ENCODE data around the gene C10orf62.

Gene C10orf62

DNA sequence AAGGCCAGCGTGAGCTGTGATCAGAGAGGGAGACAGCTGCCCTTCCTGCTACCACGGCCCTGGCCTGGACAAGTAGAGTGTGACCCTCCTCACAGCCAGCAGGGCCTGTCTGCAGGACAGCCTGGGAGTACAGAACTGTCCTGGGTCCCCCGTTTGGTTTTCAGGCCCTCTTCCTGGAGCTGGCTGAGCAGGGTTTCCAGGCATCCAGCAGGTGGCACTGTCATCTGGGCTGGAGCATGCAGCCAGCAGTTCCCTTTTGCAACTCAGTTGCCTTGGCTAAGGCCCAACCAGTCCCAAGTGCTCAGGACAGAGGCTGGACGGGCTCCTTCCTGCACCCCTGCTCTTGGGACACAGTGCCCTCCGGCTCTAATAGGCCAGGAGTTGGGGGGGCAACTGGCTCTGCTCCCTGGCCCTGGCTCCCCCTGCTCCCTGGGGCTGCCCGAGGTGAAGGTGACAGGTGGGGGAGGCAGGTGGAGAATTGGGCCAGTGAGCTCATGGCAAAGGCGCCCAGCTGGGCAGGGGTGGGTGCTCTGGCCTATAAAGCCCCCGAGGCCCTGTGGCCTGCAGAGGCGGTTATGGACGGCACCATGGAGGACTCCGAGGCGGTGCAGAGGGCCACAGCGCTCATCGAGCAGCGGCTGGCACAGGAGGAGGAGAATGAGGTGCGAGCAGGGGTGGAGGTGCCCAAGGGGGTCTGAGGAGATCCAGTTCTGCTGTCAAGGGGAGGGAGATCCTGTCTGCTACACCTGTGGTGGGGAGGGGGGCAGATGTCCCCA lies 17.1 kb upstream of the C10orf62 start, which contains the start of gene ANKRD2:
Gene ANKRD2, plus strand, starts transcription at position 566 of the 776 bp plus-strand sequence. Its CDS starts 10 bp downstream, at position 576.
- H3K27me3 ChIP-seq (ENCODE audit: insufficient read depth, poor library complexity, severe bottlenecking): no peaks in the 10 kb centered on the region
- no peak for TF ChIP-seq POLR2AphosphoS5 (IDR thresholded peaks at IDR 0.05; ENCODE audit: low read depth)
- TF ChIP-seq, protein P1, sequence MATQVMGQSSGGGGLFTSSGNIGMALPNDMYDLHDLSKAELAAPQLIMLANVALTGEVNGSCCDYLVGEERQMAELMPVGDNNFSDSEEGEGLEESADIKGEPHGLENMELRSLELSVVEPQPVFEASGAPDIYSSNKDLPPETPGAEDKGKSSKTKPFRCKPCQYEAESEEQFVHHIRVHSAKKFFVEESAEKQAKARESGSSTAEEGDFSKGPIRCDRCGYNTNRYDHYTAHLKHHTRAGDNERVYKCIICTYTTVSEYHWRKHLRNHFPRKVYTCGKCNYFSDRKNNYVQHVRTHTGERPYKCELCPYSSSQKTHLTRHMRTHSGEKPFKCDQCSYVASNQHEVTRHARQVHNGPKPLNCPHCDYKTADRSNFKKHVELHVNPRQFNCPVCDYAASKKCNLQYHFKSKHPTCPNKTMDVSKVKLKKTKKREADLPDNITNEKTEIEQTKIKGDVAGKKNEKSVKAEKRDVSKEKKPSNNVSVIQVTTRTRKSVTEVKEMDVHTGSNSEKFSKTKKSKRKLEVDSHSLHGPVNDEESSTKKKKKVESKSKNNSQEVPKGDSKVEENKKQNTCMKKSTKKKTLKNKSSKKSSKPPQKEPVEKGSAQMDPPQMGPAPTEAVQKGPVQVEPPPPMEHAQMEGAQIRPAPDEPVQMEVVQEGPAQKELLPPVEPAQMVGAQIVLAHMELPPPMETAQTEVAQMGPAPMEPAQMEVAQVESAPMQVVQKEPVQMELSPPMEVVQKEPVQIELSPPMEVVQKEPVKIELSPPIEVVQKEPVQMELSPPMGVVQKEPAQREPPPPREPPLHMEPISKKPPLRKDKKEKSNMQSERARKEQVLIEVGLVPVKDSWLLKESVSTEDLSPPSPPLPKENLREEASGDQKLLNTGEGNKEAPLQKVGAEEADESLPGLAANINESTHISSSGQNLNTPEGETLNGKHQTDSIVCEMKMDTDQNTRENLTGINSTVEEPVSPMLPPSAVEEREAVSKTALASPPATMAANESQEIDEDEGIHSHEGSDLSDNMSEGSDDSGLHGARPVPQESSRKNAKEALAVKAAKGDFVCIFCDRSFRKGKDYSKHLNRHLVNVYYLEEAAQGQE (IDR thresholded peaks at IDR 0.05; ENCODE audit: insufficient replicate concordance, low read depth): no peak
- TF ChIP-seq, protein P2, sequence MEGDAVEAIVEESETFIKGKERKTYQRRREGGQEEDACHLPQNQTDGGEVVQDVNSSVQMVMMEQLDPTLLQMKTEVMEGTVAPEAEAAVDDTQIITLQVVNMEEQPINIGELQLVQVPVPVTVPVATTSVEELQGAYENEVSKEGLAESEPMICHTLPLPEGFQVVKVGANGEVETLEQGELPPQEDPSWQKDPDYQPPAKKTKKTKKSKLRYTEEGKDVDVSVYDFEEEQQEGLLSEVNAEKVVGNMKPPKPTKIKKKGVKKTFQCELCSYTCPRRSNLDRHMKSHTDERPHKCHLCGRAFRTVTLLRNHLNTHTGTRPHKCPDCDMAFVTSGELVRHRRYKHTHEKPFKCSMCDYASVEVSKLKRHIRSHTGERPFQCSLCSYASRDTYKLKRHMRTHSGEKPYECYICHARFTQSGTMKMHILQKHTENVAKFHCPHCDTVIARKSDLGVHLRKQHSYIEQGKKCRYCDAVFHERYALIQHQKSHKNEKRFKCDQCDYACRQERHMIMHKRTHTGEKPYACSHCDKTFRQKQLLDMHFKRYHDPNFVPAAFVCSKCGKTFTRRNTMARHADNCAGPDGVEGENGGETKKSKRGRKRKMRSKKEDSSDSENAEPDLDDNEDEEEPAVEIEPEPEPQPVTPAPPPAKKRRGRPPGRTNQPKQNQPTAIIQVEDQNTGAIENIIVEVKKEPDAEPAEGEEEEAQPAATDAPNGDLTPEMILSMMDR (IDR thresholded peaks at IDR 0.05; ENCODE audit: insufficient read depth, low read length): peak; percentile 99
- peak; percentile 64 for TF ChIP-seq SPI1 (IDR thresholded peaks at IDR 0.05; ENCODE audit: borderline replicate concordance, low read depth)
- TF ChIP-seq GABPA (IDR thresholded peaks at IDR 0.05; ENCODE audit: low read depth): no peak
- peak; percentile 61 to 80 for DNase-seq (ENCODE audit: low read depth in 1 of 2, low spot score in 1 of 2)
- no peak within 1 kb of the TSS for H3K4me3 ChIP-seq (replicated peaks; ENCODE audit: insufficient read depth, low read length)
- no peak within 1 kb of the TSS for H3K27ac ChIP-seq (replicated peaks)

DNA sequence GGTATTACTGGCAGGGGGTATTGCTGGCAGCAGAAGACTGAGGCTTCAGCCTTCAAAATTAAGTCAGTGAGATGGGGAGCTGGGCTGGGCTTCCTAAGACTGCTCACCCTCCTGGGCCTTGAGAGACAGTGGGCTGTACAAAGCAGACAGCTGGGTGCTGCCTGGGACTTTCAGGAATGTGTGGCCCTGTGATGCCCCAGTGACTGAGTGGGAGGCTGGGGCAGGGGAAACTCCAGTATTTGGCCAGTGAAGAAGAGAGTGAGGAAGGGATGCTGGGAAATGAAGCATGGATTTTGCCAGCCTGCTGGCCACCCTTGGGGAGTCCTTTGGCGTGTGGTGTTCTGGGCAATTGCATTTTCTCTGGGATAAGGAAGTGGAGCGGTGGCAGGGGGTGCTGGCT lies 16.5 kb upstream of the C10orf62 start:
- no peak for DNase-seq (ENCODE audit: low read depth in 1 of 2, low spot score in 1 of 2)
- Histone ChIP-seq H3K4me3 (replicated peaks; ENCODE audit: insufficient read depth, low read length) (no peak overlapping the region), H3K27ac (replicated peaks) (no peak overlapping the region), H3K27me3 (ENCODE audit: insufficient read depth, poor library complexity, severe bottlenecking) (no peaks in the 10 kb centered on the region)
- TF ChIP-seq, protein P1 (IDR thresholded peaks at IDR 0.05; ENCODE audit: insufficient replicate concordance, low read depth): no peak
- TF ChIP-seq, protein P2 (IDR thresholded peaks at IDR 0.05; ENCODE audit: insufficient read depth, low read length): no peak
- no peak for TF ChIP-seq POLR2AphosphoS5 (IDR thresholded peaks at IDR 0.05; ENCODE audit: low read depth)
- TF ChIP-seq GABPA (IDR thresholded peaks at IDR 0.05; ENCODE audit: low read depth): no peak
- no peak for TF ChIP-seq SPI1 (IDR thresholded peaks at IDR 0.05; ENCODE audit: borderline replicate concordance, low read depth)

DNA sequence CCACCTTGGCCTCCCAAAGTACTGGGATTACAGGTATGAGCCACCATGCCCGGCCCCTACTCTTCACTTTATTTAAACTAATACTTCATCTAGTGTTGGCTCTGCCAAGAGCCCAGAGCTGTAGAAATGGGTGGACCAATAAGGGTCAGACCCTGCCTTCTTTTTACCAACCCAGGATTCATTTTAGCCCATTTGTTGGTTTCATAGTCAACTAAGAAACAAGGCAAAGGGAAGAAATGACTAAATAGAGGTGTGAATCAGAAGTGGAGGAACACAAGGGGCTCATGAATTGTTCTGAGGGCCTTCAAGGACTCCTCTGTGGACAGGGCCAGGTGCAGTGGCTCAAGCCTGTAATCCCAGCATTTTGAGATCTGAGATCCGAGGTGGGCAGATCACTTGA lies 15.8 kb upstream of the C10orf62 start:
- DNase-seq (ENCODE audit: low read depth in 1 of 2, low spot score in 1 of 2): no peak
- Histone ChIP-seq H3K27ac (replicated peaks) (no peak overlapping the region), H3K4me3 (replicated peaks; ENCODE audit: insufficient read depth, low read length) (no peak overlapping the region), H3K27me3 (ENCODE audit: insufficient read depth, poor library complexity, severe bottlenecking) (no peaks in the 10 kb centered on the region)
- TF ChIP-seq, protein P1 (IDR thresholded peaks at IDR 0.05; ENCODE audit: insufficient replicate concordance, low read depth): no peak
- TF ChIP-seq POLR2AphosphoS5 (IDR thresholded peaks at IDR 0.05; ENCODE audit: low read depth) (no peak), GABPA (IDR thresholded peaks at IDR 0.05; ENCODE audit: low read depth) (no peak), SPI1 (IDR thresholded peaks at IDR 0.05; ENCODE audit: borderline replicate concordance, low read depth) (no peak)
- TF ChIP-seq, protein P2 (IDR thresholded peaks at IDR 0.05; ENCODE audit: insufficient read depth, low read length): no peak
